ENCODE results near the gene MALSU1.

DNA sequence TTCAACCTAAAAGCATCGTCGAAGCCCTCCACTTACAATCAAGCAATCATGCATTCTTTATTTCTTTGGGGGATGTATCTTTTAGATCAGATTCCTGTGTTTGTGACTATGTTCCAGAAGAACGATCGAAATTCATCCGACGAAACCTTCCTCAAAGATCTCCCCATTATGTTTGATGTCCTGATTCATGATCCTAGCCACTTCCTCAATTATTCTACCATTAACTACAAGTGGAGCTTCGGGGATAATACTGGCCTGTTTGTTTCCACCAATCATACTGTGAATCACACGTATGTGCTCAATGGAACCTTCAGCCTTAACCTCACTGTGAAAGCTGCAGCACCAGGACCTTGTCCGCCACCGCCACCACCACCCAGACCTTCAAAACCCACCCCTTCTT is 38.8 kb upstream of the MALSU1 start:
- TF ChIP-seq, protein P1, sequence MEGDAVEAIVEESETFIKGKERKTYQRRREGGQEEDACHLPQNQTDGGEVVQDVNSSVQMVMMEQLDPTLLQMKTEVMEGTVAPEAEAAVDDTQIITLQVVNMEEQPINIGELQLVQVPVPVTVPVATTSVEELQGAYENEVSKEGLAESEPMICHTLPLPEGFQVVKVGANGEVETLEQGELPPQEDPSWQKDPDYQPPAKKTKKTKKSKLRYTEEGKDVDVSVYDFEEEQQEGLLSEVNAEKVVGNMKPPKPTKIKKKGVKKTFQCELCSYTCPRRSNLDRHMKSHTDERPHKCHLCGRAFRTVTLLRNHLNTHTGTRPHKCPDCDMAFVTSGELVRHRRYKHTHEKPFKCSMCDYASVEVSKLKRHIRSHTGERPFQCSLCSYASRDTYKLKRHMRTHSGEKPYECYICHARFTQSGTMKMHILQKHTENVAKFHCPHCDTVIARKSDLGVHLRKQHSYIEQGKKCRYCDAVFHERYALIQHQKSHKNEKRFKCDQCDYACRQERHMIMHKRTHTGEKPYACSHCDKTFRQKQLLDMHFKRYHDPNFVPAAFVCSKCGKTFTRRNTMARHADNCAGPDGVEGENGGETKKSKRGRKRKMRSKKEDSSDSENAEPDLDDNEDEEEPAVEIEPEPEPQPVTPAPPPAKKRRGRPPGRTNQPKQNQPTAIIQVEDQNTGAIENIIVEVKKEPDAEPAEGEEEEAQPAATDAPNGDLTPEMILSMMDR (IDR thresholded peaks at IDR 0.05) = no peak
- no peak for TF ChIP-seq POLR2A (IDR thresholded peaks at IDR 0.05)

Measured in body of pancreas (tissue), 4 donors.